Measurements from ENCODE around the gene MARCHF4.

Gene MARCHF4, protein sequence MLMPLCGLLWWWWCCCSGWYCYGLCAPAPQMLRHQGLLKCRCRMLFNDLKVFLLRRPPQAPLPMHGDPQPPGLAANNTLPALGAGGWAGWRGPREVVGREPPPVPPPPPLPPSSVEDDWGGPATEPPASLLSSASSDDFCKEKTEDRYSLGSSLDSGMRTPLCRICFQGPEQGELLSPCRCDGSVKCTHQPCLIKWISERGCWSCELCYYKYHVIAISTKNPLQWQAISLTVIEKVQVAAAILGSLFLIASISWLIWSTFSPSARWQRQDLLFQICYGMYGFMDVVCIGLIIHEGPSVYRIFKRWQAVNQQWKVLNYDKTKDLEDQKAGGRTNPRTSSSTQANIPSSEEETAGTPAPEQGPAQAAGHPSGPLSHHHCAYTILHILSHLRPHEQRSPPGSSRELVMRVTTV

GRCh38 chr2:216371721-216372702 lies at the start of gene MARCHF4:
Gene MARCHF4, minus strand, starts transcription at chr2:216372483. Its CDS starts 2,223 bp downstream, at chr2:216370260.
- peak; percentile 81 for DNase-seq

DNA sequence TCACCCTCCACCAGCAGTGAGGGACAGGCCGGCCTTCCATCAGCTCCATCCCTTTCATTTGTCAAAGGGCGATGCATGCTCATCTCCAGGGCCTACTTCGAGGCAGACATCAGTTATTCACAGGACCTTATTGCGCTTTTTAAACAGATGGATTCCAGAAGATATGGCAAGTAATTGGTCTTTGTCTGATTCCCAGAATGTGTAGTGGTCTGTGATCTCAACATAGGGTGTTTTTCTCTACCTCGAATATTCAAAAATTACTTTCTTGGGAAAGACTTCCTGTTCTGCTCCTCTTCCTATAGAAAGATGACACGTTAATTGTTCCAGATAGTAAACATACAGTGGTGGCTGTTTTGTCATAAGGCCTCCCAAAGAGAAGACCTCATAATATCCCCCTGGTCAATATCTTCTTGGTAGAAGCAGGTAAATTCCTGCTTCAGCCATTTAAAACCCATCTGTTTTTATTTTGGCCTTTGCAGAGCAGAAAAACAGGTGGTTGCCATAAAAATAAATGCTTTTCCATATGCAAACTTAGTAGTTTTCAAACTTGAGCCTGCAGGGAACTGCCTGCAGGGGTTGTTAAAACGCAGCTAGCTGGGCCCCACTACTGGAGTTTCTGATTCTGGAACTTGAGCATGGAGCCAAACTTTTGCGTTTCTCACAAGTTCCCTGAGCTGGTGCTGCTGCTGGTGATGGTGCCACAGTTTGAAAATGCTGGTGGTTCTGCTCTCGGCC lies 48.3 kb upstream of the MARCHF4 start:
- DNase-seq = no peak

DNA sequence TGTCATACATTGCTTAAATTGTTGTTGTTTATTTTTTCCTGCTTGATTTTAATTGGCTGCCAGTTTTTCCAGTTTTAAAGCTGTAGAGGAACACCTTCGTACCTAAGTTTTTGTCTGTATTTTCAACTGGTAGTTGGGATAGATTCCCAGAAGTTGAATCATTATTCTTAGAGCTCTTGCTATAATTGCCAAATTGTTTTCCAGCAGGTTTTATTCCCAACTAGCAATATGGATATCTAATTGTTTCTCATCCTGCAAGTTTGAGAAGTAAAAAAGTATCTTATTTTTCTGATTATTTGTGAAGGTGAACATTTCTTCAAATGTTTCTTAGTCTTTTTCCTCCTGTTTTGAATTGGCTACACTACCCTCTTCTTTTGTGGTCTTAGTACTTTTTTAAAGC lies 46.7 kb upstream of the MARCHF4 start:
- DNase-seq = no peak

DNA sequence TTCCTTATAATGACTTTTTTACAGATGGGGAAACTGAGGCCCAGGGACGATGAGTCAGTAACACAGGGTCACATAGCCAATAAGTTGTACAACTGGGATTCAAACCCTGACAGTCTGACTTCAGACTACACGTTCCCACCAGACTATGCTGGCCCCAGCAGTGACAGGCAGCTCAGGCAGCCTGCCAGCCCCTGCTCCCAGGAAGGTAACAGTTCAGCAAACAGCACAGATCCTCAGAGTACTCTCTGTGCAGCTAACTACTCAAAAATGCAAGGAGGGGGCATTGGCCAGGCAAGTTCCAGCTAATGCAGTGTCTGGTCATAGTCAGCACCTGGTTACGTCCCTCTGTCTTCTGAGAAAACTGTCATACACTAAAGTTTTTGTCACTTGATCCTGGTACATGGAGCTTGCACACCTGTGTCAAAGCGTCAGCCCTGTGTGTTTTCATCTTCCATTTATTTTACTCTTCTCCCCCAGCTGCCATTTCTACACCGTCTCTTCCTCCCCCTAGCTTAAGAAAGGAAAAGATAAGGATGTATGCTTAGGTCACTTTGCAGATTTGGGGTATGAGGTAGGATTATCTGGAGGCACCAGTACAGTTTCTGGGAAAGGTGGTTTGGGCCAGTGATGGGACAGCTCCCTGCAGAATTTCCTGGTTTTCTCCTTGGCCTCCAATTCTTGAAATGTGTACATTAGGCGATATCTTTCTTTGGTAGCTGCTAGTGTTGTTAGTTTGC lies 44.5 kb upstream of the MARCHF4 start:
- no peak for DNase-seq

GRCh38 chr2:216415541-216415940 lies 43.3 kb upstream of the MARCHF4 start:
- DNase-seq = no peak

GRCh38 chr2:216414772-216415319 lies 42.6 kb upstream of the MARCHF4 start:
- no peak for DNase-seq

- DNase-seq = no peak
These were observed 41.6 kb upstream of the MARCHF4 start for GRCh38 chr2:216413882-216414281.

GRCh38 chr2:216412022-216412999 lies 40.0 kb upstream of the MARCHF4 start, which contains the start of gene SMARCAL1:
Gene SMARCAL1, plus strand, starts transcription at chr2:216412484. Its CDS starts 2,221 bp downstream, at chr2:216414705.
- DNase-seq = peak; percentile 97

DNA sequence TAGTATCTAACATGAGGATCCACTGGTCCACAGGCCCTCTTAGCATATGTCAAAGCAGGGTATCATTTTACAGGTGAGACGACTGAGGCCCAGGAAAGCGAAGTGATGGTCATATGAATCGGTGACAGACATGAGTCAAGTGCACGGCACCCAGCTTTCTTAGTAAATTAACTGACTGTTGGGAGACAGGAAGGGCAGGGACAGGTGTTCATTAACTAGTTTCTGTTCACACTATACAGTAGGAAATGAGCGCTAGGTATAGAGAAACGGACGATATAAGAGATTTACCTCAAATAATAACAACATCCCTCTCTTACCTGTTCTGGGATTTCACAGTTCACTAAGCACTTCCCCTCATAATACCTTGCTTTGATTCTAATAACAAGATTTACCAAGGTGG lies 38.3 kb upstream of the MARCHF4 start:
- DNase-seq = no peak

DNA sequence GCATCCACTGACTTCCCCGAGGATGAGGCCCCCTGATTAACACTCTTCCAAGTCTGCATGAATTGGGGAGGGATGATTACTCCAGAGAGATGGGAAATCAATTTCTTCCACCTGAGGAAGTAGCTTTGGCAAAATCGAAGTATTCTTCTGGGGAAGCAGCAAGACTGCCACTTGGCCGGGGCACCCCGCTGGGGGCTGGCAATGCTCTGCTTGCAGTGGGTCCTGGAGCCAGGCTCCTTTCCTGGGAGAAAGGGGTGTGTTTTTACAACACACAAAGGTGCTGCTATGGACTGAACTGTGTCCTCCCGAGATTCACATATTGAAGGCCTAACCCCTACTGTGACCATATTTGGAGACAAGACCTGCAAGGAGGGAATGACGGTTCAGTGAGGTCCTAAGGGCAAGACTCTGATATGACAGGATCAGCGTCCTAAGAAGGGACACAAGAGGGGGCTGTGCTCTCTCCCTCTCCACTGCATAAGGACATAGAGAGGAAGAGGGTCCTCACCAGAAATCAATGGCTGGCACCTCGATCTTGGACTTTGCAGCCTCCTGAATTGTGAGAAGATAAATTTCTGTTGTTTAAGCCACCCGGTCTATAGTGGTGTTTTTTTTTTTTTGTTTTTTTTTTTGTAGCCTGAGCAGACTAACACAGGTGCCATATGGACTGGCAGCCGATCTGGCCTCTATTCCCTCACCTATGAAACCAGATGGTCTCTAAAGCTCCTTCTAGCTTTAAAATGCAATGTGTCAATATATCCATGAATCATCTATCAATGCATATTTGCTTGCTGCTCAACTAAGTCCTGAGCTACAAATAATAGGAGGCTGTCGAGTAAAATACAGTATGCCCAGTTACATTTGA lies 36.4 kb upstream of the MARCHF4 start:
- DNase-seq = no peak

DNA sequence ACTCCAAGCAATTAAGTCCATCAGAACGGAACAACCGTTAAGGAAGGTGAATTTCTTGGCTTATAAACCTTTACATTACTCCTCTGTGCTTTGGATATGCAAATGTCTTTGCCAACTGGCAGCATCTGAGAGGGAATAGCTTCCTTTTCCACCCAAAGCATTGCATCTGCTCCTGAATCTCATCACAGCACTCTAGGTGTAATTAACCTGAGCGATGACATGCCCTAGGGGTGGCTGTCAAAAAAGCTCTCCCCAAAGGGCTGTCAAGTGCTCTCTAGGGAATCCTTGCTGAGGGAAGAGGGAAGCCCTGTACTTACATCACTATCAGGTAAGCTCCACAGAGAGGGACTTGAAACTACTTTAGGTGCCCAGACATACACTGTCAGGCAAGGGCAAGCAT lies 34.5 kb upstream of the MARCHF4 start:
- DNase-seq = no peak

- DNase-seq = no peak
These were observed 33.3 kb upstream of the MARCHF4 start for GRCh38 chr2:216405588-216405987.

DNA sequence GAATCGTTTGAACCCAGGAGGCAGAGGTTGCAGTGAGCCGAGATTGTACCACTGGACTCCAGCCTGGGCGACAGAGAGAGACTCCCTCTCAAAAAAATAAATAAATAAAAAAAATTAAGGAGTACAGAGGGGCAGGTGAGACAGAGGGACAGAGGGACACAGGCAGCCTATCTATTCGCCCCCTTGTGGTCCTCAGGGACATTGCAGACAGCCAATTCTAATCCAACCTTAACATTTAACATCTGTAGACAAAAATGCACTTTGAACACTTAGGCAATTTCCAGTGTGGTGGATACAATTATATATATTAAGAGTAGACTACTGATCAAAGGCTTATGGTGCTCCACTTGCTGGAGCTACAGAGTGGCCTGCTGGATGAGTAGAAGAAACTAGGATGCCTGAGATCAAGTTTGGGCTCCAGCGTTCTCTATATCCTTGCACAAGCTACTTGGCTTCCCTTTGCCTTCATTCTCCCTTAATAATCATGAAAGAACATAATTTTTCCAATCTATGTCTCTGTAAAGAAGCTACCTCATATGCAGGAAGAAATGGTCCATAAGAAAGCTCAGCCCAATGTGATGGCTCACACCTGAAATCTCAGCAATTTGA lies 31.8 kb upstream of the MARCHF4 start:
- no peak for DNase-seq

GRCh38 chr2:216402751-216403150 lies 30.5 kb upstream of the MARCHF4 start:
- no peak for DNase-seq

DNA sequence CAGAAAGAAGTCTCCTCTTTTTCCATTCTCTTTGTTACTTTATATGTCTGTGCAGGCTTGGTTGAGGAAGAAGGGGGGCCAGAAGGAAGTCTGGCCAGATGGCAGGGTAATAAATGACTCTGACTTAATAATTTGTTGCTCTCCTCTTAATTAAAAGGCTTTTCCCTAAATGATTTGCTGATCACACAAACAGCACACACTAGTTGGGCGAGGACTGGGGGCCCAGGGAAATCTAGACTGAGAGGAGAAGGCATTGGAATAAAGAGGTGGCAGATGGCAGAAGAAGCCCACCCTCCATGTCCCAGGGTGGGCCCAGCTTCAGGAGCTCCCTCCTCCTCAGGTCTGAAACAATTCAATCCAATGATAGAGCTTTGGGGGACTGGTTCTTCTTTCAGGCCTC lies 27.3 kb upstream of the MARCHF4 start:
- DNase-seq = no peak

- DNase-seq = no peak
These were observed 22.6 kb upstream of the MARCHF4 start for GRCh38 chr2:216394881-216395280.

DNA sequence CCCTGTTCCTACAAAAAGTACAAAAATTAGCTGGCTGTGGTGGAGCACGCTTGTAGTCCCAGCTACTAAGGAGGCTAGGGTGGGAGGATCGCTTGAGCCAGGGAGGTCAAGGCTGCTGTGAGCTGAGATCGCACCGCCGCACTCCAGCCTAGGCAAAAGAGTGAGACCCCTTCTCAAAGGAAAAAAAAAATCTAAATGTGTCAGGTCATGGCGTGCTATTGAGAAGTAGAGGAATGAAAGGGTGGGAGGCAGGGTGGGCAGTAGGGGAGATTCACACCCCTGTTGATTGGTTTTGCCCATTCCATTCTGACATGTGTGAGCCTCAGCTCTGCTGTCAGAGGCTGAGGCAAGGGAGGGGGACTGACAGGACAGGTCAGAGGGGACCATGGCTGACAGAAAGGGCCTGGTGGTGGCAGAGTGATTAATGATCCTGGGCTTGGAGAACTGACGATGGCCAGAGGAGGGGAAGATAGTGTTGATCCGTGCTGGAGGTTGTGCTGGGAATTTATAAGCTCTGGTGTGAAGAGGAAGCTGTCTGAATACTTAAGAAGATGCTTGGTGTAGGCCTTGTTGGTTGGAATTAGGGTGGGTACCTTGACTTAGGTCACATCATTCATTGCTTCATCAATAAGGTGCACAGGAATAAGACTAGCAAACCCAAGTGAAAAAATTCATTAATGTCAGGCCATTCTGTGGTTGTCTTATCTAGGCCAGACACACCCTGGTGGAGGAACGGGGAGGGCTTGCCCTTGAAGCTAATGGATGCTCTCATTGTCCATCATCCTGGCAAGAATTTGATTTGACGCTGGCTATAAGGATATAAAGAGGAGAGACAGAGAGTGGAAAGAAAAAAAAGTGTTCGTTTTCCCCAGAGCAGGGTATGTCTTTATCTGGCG lies 20.9 kb upstream of the MARCHF4 start:
- no peak for DNase-seq

DNA sequence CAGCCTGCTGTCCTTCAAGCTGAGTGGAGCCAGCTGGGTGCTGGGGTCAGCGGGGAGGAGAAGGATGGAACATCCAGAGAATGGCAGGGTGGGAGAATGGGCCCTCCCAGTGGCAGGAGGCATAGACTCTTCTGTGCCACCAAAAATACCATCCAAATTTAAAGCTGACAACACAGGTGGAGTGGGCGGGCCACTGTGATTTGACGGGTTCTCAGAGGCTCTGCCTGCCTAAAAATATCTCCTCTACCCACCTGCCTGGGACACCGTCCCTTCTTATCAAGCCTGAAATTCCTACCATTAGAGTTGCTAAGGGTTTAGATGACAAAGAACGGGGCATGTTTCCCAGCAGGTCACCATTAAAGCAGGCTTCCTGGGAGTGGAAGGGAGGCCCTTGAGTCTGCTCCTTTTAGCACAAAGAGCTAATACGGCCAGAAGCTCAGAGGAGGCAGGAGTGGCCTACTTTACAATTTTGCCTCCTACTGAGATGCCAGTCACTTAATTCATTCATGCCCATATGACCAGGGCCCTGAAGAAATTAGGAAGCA lies 19.8 kb upstream of the MARCHF4 start:
- DNase-seq = no peak
